ENCODE data around the gene SLC25A53. TPM values are rescaled to one million over a fixed set of nuclear protein-coding genes. Genes with fewer than 3 reads are reported as not detected.
A peak's percentile ranks its signal among the peaks of the same experiment; 100 is the strongest.

SLC25A53 gene
- total RNA-seq, 4 donors from 2014 or later, result 23.9 to 28.8 (median 24.8) TPM

DNA sequence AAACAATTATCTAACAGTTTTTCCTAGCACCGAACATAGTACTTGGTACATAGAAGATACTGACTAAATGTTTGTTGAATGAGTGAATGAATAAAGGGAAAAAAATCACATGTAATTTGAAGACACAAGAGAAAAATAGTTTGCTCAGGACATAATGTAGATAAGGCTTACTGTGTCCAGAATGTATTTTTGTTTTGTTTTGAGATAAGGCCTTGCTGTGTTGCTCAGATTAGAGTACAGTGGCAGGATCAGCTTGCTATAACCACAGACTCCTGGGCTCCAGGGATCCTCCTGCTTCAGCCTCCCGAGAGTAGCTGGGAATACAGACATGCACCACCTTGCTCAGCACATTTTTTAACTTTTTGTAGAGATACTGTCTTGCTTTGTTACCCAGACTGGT, 16.0 kb upstream of the SLC25A53 start:
- Histone ChIP-seq H3K27me3 (no peaks in the 10 kb centered on the region), H3K4me1 (peaks cover 0 to 18% (median 17%) of the 10 kb centered on the region in 4 donors), H3K36me3 (peaks cover 0 to 15% (median 0%) of the 10 kb centered on the region in 4 donors), H3K4me3 (no peak overlapping the region), H3K9me3 (no peaks in the 10 kb centered on the region), H3K27ac (replicated peaks in 1 of 4) (no peak overlapping the region)
- no peak for DNase-seq (ENCODE audit: extremely low spot score)
- WGBS, result 90% methylated on average over 2 of the region's 2 CpGs
- intact Hi-C loops (cut with DNase I), result no loop called here
- no peak for TF ChIP-seq POLR2AphosphoS5 (IDR thresholded peaks at IDR 0.05)
- TF ChIP-seq, protein P1, sequence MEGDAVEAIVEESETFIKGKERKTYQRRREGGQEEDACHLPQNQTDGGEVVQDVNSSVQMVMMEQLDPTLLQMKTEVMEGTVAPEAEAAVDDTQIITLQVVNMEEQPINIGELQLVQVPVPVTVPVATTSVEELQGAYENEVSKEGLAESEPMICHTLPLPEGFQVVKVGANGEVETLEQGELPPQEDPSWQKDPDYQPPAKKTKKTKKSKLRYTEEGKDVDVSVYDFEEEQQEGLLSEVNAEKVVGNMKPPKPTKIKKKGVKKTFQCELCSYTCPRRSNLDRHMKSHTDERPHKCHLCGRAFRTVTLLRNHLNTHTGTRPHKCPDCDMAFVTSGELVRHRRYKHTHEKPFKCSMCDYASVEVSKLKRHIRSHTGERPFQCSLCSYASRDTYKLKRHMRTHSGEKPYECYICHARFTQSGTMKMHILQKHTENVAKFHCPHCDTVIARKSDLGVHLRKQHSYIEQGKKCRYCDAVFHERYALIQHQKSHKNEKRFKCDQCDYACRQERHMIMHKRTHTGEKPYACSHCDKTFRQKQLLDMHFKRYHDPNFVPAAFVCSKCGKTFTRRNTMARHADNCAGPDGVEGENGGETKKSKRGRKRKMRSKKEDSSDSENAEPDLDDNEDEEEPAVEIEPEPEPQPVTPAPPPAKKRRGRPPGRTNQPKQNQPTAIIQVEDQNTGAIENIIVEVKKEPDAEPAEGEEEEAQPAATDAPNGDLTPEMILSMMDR (IDR thresholded peaks at IDR 0.05), result no peak
- no peak for TF ChIP-seq POLR2A (IDR thresholded peaks at IDR 0.05; ENCODE audit: low read depth)
- TF ChIP-seq EP300 (IDR thresholded peaks at IDR 0.05), result no peak

DNA sequence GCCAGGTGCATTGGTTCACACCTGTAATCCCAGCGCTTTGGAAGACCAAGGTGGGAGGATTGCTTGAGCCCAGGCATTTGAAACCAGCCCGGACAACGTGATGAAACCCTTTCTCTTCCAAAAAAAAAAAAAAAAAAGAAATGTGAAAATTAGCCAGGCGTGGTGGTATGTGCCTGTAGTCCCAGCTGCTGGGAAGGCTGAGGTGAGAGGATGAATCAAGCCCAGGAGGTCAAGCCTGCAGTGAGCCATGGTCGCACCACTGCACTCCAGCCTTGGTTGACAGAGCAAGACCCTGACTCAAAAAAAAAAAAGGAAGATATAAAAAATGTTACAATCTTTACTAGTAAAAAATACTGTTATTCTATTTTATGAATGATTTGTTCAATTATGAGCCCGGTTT, 15.3 kb upstream of the SLC25A53 start:
- no peak for DNase-seq (ENCODE audit: extremely low spot score)

DNA sequence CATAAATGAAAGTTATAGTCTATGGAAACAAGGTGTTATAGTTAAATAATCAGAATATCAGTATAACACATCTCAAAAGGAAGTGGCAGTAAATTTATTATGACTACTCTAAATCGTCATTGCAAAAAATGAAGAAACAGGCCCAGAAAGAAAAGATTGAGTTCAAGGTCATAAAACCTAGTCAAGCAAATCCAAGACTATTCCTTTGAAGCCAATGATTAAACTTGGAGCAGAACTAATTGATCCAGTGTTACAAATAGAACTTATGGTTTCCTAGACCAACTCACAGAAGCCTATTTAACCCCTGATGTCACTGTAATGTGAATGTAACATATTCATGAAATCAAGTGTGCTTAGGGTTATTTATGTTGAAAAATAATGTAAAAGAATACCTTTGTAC, 11.3 kb upstream of the SLC25A53 start:
- peak overlapping the region in 1 of 4 donors; percentile 82 for H3K27ac ChIP-seq (replicated peaks in 1 of 4)
- 29% methylated on average over 1 of the region's 1 CpG for WGBS

More for the DNA sequence above, 15.3 kb upstream of the SLC25A53 start:
- intact Hi-C loops (cut with DNase I), result no loop called here
- H3K4me1 ChIP-seq, result peaks cover 0 to 24% (median 20%) of the 10 kb centered on the region in 4 donors
- 61% methylated on average over 6 of the region's 6 CpGs for WGBS
- no peaks in the 10 kb centered on the region for H3K27me3 ChIP-seq
- H3K36me3 ChIP-seq, result peaks cover 0 to 11% (median 0%) of the 10 kb centered on the region in 4 donors
- TF ChIP-seq EP300 (IDR thresholded peaks at IDR 0.05) (no peak), POLR2AphosphoS5 (IDR thresholded peaks at IDR 0.05) (no peak), POLR2A (IDR thresholded peaks at IDR 0.05; ENCODE audit: low read depth) (no peak)
- TF ChIP-seq, protein P1 (IDR thresholded peaks at IDR 0.05), result no peak
- H3K4me3 ChIP-seq, result no peak overlapping the region
- H3K27ac ChIP-seq (replicated peaks in 1 of 4), result no peak overlapping the region
- H3K9me3 ChIP-seq, result no peaks in the 10 kb centered on the region

DNA sequence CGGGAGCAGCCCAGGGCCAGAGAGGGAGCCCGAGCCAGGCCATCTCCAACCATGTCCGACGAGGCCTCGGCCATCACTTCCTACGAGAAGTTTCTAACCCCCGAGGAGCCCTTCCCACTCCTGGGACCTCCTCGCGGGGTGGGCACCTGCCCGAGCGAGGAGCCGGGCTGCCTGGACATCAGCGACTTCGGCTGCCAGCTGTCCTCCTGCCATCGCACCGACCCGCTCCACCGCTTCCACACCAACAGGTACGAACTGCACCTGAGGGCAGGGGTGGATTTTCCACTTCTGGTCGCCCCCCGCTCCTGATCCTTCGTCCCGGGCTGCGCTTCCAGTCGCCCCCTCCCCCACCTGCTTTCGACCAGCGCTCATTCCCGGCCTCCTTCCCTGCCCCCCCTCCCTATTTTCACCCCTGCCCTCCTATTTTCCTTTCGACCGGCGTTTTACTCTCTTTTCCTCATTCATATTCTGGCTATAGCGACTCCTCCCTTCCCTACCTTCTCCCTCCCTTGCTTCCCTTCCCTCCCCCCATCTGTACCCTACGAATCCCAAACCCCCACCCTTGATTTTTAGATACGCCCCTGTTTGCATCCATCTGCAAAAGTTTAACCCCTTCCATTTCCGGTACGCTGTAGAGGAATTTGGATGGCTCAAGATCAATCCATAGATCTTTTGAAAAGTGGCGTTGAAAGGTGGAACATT, 10.1 kb upstream of the SLC25A53 start:
- Histone ChIP-seq H3K36me3 (no peaks in the 10 kb centered on the region), H3K27ac (replicated peaks in 1 of 4) (peak overlapping the region; percentile 82 to 89 (median 88)), H3K4me1 (peaks cover 0 to 30% (median 23%) of the 10 kb centered on the region in 4 donors), H3K27me3 (no peaks in the 10 kb centered on the region), H3K9me3 (peaks cover 0 to 7% (median 0%) of the 10 kb centered on the region in 4 donors), H3K4me3 (peak overlapping the region; percentile 74 to 79 (median 76))
- 38% methylated on average over 24 of the region's 37 CpGs for WGBS
- intact Hi-C loops (cut with DNase I), result no loop called here
- no peak for DNase-seq (ENCODE audit: extremely low spot score)
- TF ChIP-seq POLR2AphosphoS5 (IDR thresholded peaks at IDR 0.05) (no peak), EP300 (IDR thresholded peaks at IDR 0.05) (no peak), POLR2A (IDR thresholded peaks at IDR 0.05; ENCODE audit: low read depth) (no peak)
- TF ChIP-seq, protein P1 (IDR thresholded peaks at IDR 0.05), result no peak

More for the DNA sequence above, 11.3 kb upstream of the SLC25A53 start:
- Histone ChIP-seq H3K4me3 (peak overlapping the region in 1 of 4 donors; percentile 75), H3K27me3 (no peaks in the 10 kb centered on the region), H3K4me1 (peaks cover 0 to 30% (median 23%) of the 10 kb centered on the region in 4 donors), H3K36me3 (no peaks in the 10 kb centered on the region), H3K9me3 (peaks cover 0 to 7% (median 0%) of the 10 kb centered on the region in 4 donors)
- TF ChIP-seq POLR2AphosphoS5 (IDR thresholded peaks at IDR 0.05), result no peak
- TF ChIP-seq, protein P1 (IDR thresholded peaks at IDR 0.05), result no peak
- no peak for TF ChIP-seq POLR2A (IDR thresholded peaks at IDR 0.05; ENCODE audit: low read depth)
- TF ChIP-seq EP300 (IDR thresholded peaks at IDR 0.05), result no peak
- intact Hi-C loops (cut with DNase I), result no loop called here
- no peak for DNase-seq (ENCODE audit: extremely low spot score)
